Mononuclear cell (primary cell): ENCODE results near the gene STK10. TPM values are rescaled to one million over a fixed set of nuclear protein-coding genes. Genes with fewer than 3 reads are reported as not detected.
"Not testable (repeated sequence)": the region's sequence is repeated elsewhere in the genome, so short reads cannot be mapped to it uniquely, and the experiment has no call there.

Experiments used
- H3K27me3 ChIP-seq: 2 replicates; pipeline ENCODE4 v1.6.0; 2011; ENCODE audit warnings: low read length, control low read depth; ENCODE audit not compliant: insufficient read depth
- H3K4me1 ChIP-seq: 2 replicates; pipeline ENCODE4 v1.5.1; 2011; ENCODE audit warnings: mild to moderate bottlenecking, low read length, control low read depth; ENCODE audit not compliant: insufficient read depth
- H3K4me3 ChIP-seq: 2 replicates; pipeline ENCODE4 v1.5.1; 2011; ENCODE audit warnings: mild to moderate bottlenecking, low read length, moderate library complexity
- H3K9me3 ChIP-seq: 2 replicates; pipeline ENCODE4 v1.5.1; 2011; ENCODE audit warnings: low read depth, mild to moderate bottlenecking, control low read depth, low read length
- total RNA-seq: library from RNA; depleted of rRNA; stranded (reverse); fragments of >200 nt; gene quantifications from one replicate; pipeline ENCODE4 v1.2.3, GENCODE V29; 2012

The STK10 gene
- 134 TPM for total RNA-seq

GRCh38 chr5:172188033-172188892 lies at the start of gene STK10:
Gene STK10, minus strand, starts transcription at chr5:172188224. Its CDS starts 182 bp downstream, at chr5:172188042.
- Histone ChIP-seq H3K27me3 (no peaks in the 10 kb centered on the region), H3K4me1 (peaks cover 40% of the 10 kb centered on the region), H3K9me3 (no peaks in the 10 kb centered on the region), H3K4me3 (peak within 1 kb of the TSS; percentile 85)

GRCh38 chr5:172235827-172236736 lies 48.1 kb upstream of the STK10 start:
- Histone ChIP-seq H3K4me3 (no peak overlapping the region), H3K4me1 (peaks cover 14% of the 10 kb centered on the region), H3K9me3 (no peaks in the 10 kb centered on the region), H3K27me3 (no peaks in the 10 kb centered on the region)

GRCh38 chr5:172235132-172235780 lies 47.2 kb upstream of the STK10 start:
- Histone ChIP-seq H3K9me3 (no peaks in the 10 kb centered on the region), H3K4me3 (no peak overlapping the region), H3K4me1 (peaks cover 14% of the 10 kb centered on the region), H3K27me3 (no peaks in the 10 kb centered on the region)

- no peaks in the 10 kb centered on the region for H3K9me3 ChIP-seq
- no peaks in the 10 kb centered on the region for H3K27me3 ChIP-seq
- H3K4me1 ChIP-seq = peaks cover 14% of the 10 kb centered on the region
Observed at GRCh38 chr5:172234031-172234430, 46.0 kb upstream of the STK10 start.

GRCh38 chr5:172229904-172230303 lies 41.9 kb upstream of the STK10 start:
- Histone ChIP-seq H3K9me3 (no peaks in the 10 kb centered on the region), H3K27me3 (no peaks in the 10 kb centered on the region), H3K4me1 (peaks cover under 1% of the 10 kb centered on the region), H3K4me3 (no peak overlapping the region)

More at GRCh38 chr5:172234031-172234430, 46.0 kb upstream of the STK10 start:
- no peak overlapping the region for H3K4me3 ChIP-seq

GRCh38 chr5:172224996-172225395 lies 37.0 kb upstream of the STK10 start:
- H3K9me3 ChIP-seq = no peaks in the 10 kb centered on the region

GRCh38 chr5:172223901-172224873 lies 36.2 kb upstream of the STK10 start:
- no peaks in the 10 kb centered on the region for H3K4me1 ChIP-seq
- no peaks in the 10 kb centered on the region for H3K27me3 ChIP-seq
- H3K4me3 ChIP-seq = no peak overlapping the region
- H3K9me3 ChIP-seq = no peaks in the 10 kb centered on the region

More at GRCh38 chr5:172224996-172225395, 37.0 kb upstream of the STK10 start:
- Histone ChIP-seq H3K27me3 (no peaks in the 10 kb centered on the region), H3K4me3 (no peak overlapping the region), H3K4me1 (no peaks in the 10 kb centered on the region)

GRCh38 chr5:172219296-172219695 lies 31.3 kb upstream of the STK10 start:
- Histone ChIP-seq H3K27me3 (no peaks in the 10 kb centered on the region), H3K9me3 (no peaks in the 10 kb centered on the region), H3K4me1 (no peaks in the 10 kb centered on the region), H3K4me3 (no peak overlapping the region)

GRCh38 chr5:172216345-172216744 lies 28.3 kb upstream of the STK10 start:
- no peaks in the 10 kb centered on the region for H3K27me3 ChIP-seq
- no peaks in the 10 kb centered on the region for H3K4me1 ChIP-seq
- no peak overlapping the region for H3K4me3 ChIP-seq
- H3K9me3 ChIP-seq = no peaks in the 10 kb centered on the region

GRCh38 chr5:172213126-172213525 lies 25.1 kb upstream of the STK10 start:
- H3K4me3 ChIP-seq = no peak overlapping the region
- H3K9me3 ChIP-seq = no peaks in the 10 kb centered on the region
- no peaks in the 10 kb centered on the region for H3K4me1 ChIP-seq
- H3K27me3 ChIP-seq = no peaks in the 10 kb centered on the region

GRCh38 chr5:172211676-172212075 lies 23.7 kb upstream of the STK10 start:
- peaks cover 10% of the 10 kb centered on the region for H3K4me1 ChIP-seq
- no peaks in the 10 kb centered on the region for H3K9me3 ChIP-seq
- H3K27me3 ChIP-seq = no peaks in the 10 kb centered on the region
- H3K4me3 ChIP-seq = no peak overlapping the region

GRCh38 chr5:172209714-172210113 lies 21.7 kb upstream of the STK10 start:
- Histone ChIP-seq H3K27me3 (no peaks in the 10 kb centered on the region), H3K4me3 (no peak overlapping the region), H3K9me3 (no peaks in the 10 kb centered on the region), H3K4me1 (peaks cover 11% of the 10 kb centered on the region)

- peaks cover 11% of the 10 kb centered on the region for H3K4me1 ChIP-seq
- H3K4me3 ChIP-seq = no peak overlapping the region
- no peaks in the 10 kb centered on the region for H3K27me3 ChIP-seq
- H3K9me3 ChIP-seq = no peaks in the 10 kb centered on the region
Observed at GRCh38 chr5:172207511-172207910, 19.5 kb upstream of the STK10 start.

- peaks cover 11% of the 10 kb centered on the region for H3K4me1 ChIP-seq
- not testable (repeated sequence) for H3K9me3 ChIP-seq, H3K27me3 ChIP-seq, H3K4me3 ChIP-seq
Observed at GRCh38 chr5:172205984-172206383, 18.0 kb upstream of the STK10 start.
